Activated CD4-positive, CD25-positive, alpha-beta regulatory T cell treated with anti-CD3 and anti-CD28 coated beads, Interleukin-2, amount 50 U/mL, for 24 hours (primary cell): Measurements from ENCODE around the gene EXOC3L1.

Experiments
- ATAC-seq, 2 donors: fragments of 150-1000 bp; cut with Tn5 transposase; one replicate each; pipeline ENCODE4 v1.10.0; 2021; ENCODE audit warnings: mild to moderate bottlenecking in 1 of 2, moderate library complexity in 1 of 2

EXOC3L1 gene

GRCh38 chr16:67177743-67178699 is 11.9 kb downstream of the EXOC3L1 start:
- ATAC-seq = peak; percentile 30 to 36

- ATAC-seq = no peak
These were observed 13.3 kb downstream of the EXOC3L1 start for GRCh38 chr16:67176662-67177061.

- ATAC-seq = peak in 1 of 2 donors; percentile 2
These were observed 15.2 kb downstream of the EXOC3L1 start for GRCh38 chr16:67174706-67175231.

GRCh38 chr16:67173808-67174705 is 15.9 kb downstream of the EXOC3L1 start:
- peak; percentile 81 to 83 for ATAC-seq

- no peak for ATAC-seq
These were observed 16.6 kb downstream of the EXOC3L1 start for GRCh38 chr16:67173323-67173722.

GRCh38 chr16:67170949-67171649 is 18.8 kb downstream of the EXOC3L1 start:
- ATAC-seq = no peak

- peak; percentile 10 to 13 for ATAC-seq
These were observed 19.6 kb downstream of the EXOC3L1 start, which contains the start of gene NOL3 for GRCh38 chr16:67170168-67170948. Gene NOL3, plus strand, starts transcription at chr16:67170538.

GRCh38 chr16:67169642-67170167 is 20.2 kb downstream of the EXOC3L1 start:
- ATAC-seq = no peak

- ATAC-seq = no peak
These were observed 20.9 kb downstream of the EXOC3L1 start for GRCh38 chr16:67169011-67169451.

GRCh38 chr16:67167588-67167987 is 22.3 kb downstream of the EXOC3L1 start:
- ATAC-seq = no peak

GRCh38 chr16:67166598-67167168 is 23.3 kb downstream of the EXOC3L1 start:
- ATAC-seq = no peak

- no peak for ATAC-seq
These were observed 23.8 kb downstream of the EXOC3L1 start for GRCh38 chr16:67166110-67166547.

GRCh38 chr16:67165121-67166078 is 24.5 kb downstream of the EXOC3L1 start:
- no peak for ATAC-seq

GRCh38 chr16:67164599-67165061 is 25.3 kb downstream of the EXOC3L1 start, which contains the start of gene HSF4:
Gene HSF4, plus strand, starts transcription at chr16:67164745. Its CDS starts 67 bp downstream, at chr16:67164812.
- ATAC-seq = no peak

- ATAC-seq = no peak
These were observed 25.9 kb downstream of the EXOC3L1 start for GRCh38 chr16:67163999-67164558.

- ATAC-seq = no peak
These were observed 26.6 kb downstream of the EXOC3L1 start for GRCh38 chr16:67163164-67163998.

GRCh38 chr16:67162506-67163163 is 27.3 kb downstream of the EXOC3L1 start:
- no peak for ATAC-seq
